CD14-positive monocyte (primary cell): Measurements from ENCODE around the gene ACER2. TPM values are rescaled to one million over a fixed set of nuclear protein-coding genes. Genes with fewer than 3 reads are reported as not detected.

Experiments
- DNase-seq, 3 donors: peaks; one replicate each; pipeline ENCODE4 v3.0.0-alpha.2; 2011 to 2022
- H2AFZ ChIP-seq: 2 replicates; pipeline ENCODE4 v1.6.0; 2012; ENCODE audit warnings: mild to moderate bottlenecking, low read depth, low read length, inconsistent platforms; ENCODE audit not compliant: insufficient read depth, poor library complexity, severe bottlenecking
- H3K27ac ChIP-seq, 2 donors: 1 replicate in 1 of 2; 2 replicates in 1 of 2; pipeline ENCODE4 v1.5.1; 2012 to 2013; ENCODE audit warnings: low read length in 2 of 2, control low read depth in 1 of 2, inconsistent platforms in 1 of 2, low read depth in 1 of 2, mild to moderate bottlenecking in 1 of 2
- H3K27me3 ChIP-seq, 2 donors: one replicate each; pipeline versions ENCODE4 v1.6.0 to v1.6.1; 2011 to 2013; ENCODE audit warnings: low read length in 2 of 2; ENCODE audit not compliant: control insufficient read depth in 2 of 2, insufficient read depth in 2 of 2
- H3K36me3 ChIP-seq, 2 donors: replicated peaks in 1 of 2; 1 replicate in 1 of 2; 2 replicates in 1 of 2; pipeline versions ENCODE4 v1.5.1 to v1.6.1; 2012 to 2013; ENCODE audit warnings: low read length in 2 of 2, control low read depth in 1 of 2, inconsistent platforms in 1 of 2, mild to moderate bottlenecking in 1 of 2; ENCODE audit not compliant: insufficient read depth in 2 of 2, control insufficient read depth in 1 of 2
- H3K4me1 ChIP-seq, 2 donors: 1 replicate in 1 of 2; 2 replicates in 1 of 2; pipeline versions ENCODE4 v1.5.1 to v1.6.1; 2012 to 2013; ENCODE audit warnings: low read length in 2 of 2, control low read depth in 1 of 2, inconsistent platforms in 1 of 2, mild to moderate bottlenecking in 1 of 2, moderate library complexity in 1 of 2; ENCODE audit not compliant: insufficient read depth in 2 of 2, control insufficient read depth in 1 of 2
- H3K4me2 ChIP-seq: replicated peaks from 2 replicates; pipeline ENCODE3; 2012; ENCODE audit warnings: low read length, moderate library complexity, mild to moderate bottlenecking; ENCODE audit not compliant: poor library complexity, severe bottlenecking; ENCODE audit errors: extremely low read depth
- H3K4me3 ChIP-seq, 3 experiments: fragments of 200-600 bp in 1 of 3; sonication (generic) in 1 of 3; replicated peaks in 1 of 3; 1 replicate in 2 of 3; 2 replicates in 1 of 3; pipeline ENCODE4 v1.5.1; 2011 to 2013; ENCODE audit warnings: low read length in 3 of 3, mild to moderate bottlenecking in 3 of 3, control low read depth in 2 of 3, low read depth in 2 of 3, inconsistent platforms in 1 of 3, moderate library complexity in 1 of 3
- H3K79me2 ChIP-seq: 2 replicates; pipeline ENCODE4 v1.6.0; 2012; ENCODE audit warnings: mild to moderate bottlenecking, control low read depth, inconsistent platforms, low read length, moderate library complexity; ENCODE audit not compliant: insufficient read depth
- H3K9ac ChIP-seq: 2 replicates; pipeline ENCODE4 v1.6.0; 2017; ENCODE audit warnings: low read length, mild to moderate bottlenecking; ENCODE audit not compliant: insufficient read depth, poor library complexity, severe bottlenecking
- H3K9me3 ChIP-seq, 2 donors: replicated peaks in 1 of 2; 1 replicate in 1 of 2; 2 replicates in 1 of 2; pipeline versions ENCODE4 v1.5.1 to v1.6.1; 2012 to 2013; ENCODE audit warnings: low read length in 2 of 2, control low read depth in 1 of 2; ENCODE audit not compliant: control insufficient read depth in 1 of 2, insufficient read depth in 1 of 2
- H4K20me1 ChIP-seq: 2 replicates; pipeline ENCODE4 v1.6.0; 2012; ENCODE audit warnings: mild to moderate bottlenecking, low read length, control low read depth, moderate library complexity; ENCODE audit not compliant: insufficient read depth
- H3K27ac Mint-ChIP-seq, 7 donors: one replicate each; pipeline ENCODE4 v1.8.0; 2020; ENCODE audit warnings: mild to moderate bottlenecking in 7 of 7, mixed read lengths in 7 of 7, moderate library complexity in 6 of 7, inconsistent platforms in 2 of 7
- H3K27me3 Mint-ChIP-seq, 3 donors: one replicate each; pipeline ENCODE4 v1.8.0; 2021 to 2022; ENCODE audit warnings: low read depth in 3 of 3, mild to moderate bottlenecking in 3 of 3, mixed read lengths in 3 of 3, moderate library complexity in 3 of 3, inconsistent platforms in 1 of 3
- H3K36me3 Mint-ChIP-seq, 2 donors: one replicate each; pipeline ENCODE4 v1.8.0; 2020; ENCODE audit warnings: mixed read lengths in 2 of 2, inconsistent platforms in 1 of 2, mild to moderate bottlenecking in 1 of 2
- H3K4me1 Mint-ChIP-seq: one replicate; pipeline ENCODE4 v1.8.0; 2020; ENCODE audit warnings: mild to moderate bottlenecking, mixed read lengths
- H3K4me3 Mint-ChIP-seq, 2 donors: one replicate each; pipeline ENCODE4 v1.8.0; 2020; ENCODE audit warnings: mild to moderate bottlenecking in 2 of 2, mixed read lengths in 2 of 2, moderate library complexity in 1 of 2
- H3K9me3 Mint-ChIP-seq, 7 donors: one replicate each; pipeline ENCODE4 v1.8.0; 2020 to 2022; ENCODE audit warnings: mixed read lengths in 7 of 7, mild to moderate bottlenecking in 6 of 7, moderate library complexity in 6 of 7, inconsistent platforms in 2 of 7
- WGBS: methylation state at CpG from one replicate; pipeline ENCODE4 v1.1.5; 2013; ENCODE audit warnings: missing lambda C conversion rate; ENCODE audit not compliant: insufficient coverage; 5-methylcytosine and 5-hydroxymethylcytosine counted together
- intact Hi-C, 2 donors: fragments of 100-400 bp; cut with micrococcal nuclease; formaldehyde crosslinking; loops; one replicate each; pipeline versions ENCODE4 v1.15.0 to v1.15.1; 2023
- polyA plus RNA-seq, 3 donors: library from polyadenylated mRNA; depleted of rRNA in 1 of 3; unstranded in 2 of 3; stranded (reverse) in 1 of 3; fragments of 300-500 nt in 2 of 3; fragments of >200 nt in 1 of 3; fragmentation: Illumina TruSeq in 2 of 3; gene quantifications; 1 replicate in 2 of 3; 2 replicates in 1 of 3; pipeline ENCODE4 v1.2.3, GENCODE V29; 2012 to 2021
- TF ChIP-seq, protein P1 (sequence below): fragments of 200-600 bp; IDR thresholded peaks from one replicate; pipeline ENCODE4 v1.8.0; 2022; ENCODE audit warnings: antibody characterized with exemption, mild to moderate bottlenecking

Gene ACER2
- polyA plus RNA-seq, 3 donors: 0.17 to 0.21 TPM; not detected in 1

- Histone ChIP-seq H3K9me3 (no peaks in the 10 kb centered on the region), H3K4me3 (peak overlapping the region in 1 of 3 experiments; percentile 43), H3K27me3 (no peaks in the 10 kb centered on the region), H3K9ac (no peak overlapping the region), H2AFZ (peak overlapping the region; percentile 39), H4K20me1 (no peaks in the 10 kb centered on the region), H3K79me2 (no peaks in the 10 kb centered on the region), H3K36me3 (no peaks in the 10 kb centered on the region), H3K4me2 (peak overlapping the region; percentile 45), H3K4me1 (peaks cover 6% of the 10 kb centered on the region in 2 donors), H3K27ac (no peak overlapping the region)
- H3K36me3 Mint-ChIP-seq: no peaks in the 10 kb centered on the region
- TF ChIP-seq, protein P1, sequence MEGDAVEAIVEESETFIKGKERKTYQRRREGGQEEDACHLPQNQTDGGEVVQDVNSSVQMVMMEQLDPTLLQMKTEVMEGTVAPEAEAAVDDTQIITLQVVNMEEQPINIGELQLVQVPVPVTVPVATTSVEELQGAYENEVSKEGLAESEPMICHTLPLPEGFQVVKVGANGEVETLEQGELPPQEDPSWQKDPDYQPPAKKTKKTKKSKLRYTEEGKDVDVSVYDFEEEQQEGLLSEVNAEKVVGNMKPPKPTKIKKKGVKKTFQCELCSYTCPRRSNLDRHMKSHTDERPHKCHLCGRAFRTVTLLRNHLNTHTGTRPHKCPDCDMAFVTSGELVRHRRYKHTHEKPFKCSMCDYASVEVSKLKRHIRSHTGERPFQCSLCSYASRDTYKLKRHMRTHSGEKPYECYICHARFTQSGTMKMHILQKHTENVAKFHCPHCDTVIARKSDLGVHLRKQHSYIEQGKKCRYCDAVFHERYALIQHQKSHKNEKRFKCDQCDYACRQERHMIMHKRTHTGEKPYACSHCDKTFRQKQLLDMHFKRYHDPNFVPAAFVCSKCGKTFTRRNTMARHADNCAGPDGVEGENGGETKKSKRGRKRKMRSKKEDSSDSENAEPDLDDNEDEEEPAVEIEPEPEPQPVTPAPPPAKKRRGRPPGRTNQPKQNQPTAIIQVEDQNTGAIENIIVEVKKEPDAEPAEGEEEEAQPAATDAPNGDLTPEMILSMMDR: peak; percentile 76
- intact Hi-C loops: no loop called here
- no peak overlapping the region for H3K27ac Mint-ChIP-seq
- DNase-seq: peak; percentile 2 to 24 (median 13)
- WGBS: 6% methylated on average over 14 of the region's 19 CpGs
- H3K4me1 Mint-ChIP-seq: peaks cover 8% of the 10 kb centered on the region
- H3K4me3 Mint-ChIP-seq: peak overlapping the region; percentile 17 to 41
- peaks cover 0 to 8% (median 4%) of the 10 kb centered on the region in 3 donors for H3K27me3 Mint-ChIP-seq
- no peaks in the 10 kb centered on the region for H3K9me3 Mint-ChIP-seq
Measured at GRCh38 chr9:19493174-19493811, 84.5 kb downstream of the ACER2 start.

DNA sequence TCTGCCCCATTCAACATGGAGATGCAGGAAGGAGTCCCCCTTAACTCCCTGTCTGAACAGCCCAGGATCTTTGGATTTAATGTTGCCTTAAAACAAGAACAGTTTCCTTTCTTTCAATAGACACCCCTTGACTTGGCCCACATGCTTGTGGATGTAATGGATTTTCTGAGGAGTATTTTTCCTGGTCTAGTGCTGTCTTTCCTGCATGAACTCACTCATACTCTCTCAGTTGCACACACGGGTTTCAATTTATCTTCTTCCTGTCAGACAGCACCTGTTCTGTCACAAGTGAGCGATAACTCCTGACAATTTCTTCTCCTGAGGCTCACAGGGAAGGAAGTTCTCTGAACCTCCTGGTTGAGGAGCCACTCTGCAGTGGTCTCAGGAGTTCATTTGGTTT lies 85.1 kb downstream of the ACER2 start:
- H3K79me2 ChIP-seq: no peaks in the 10 kb centered on the region
- WGBS: 38% methylated on average over 2 of the region's 2 CpGs
- H3K4me3 ChIP-seq: no peak overlapping the region
- H2AFZ ChIP-seq: no peak overlapping the region
- H3K36me3 Mint-ChIP-seq: no peaks in the 10 kb centered on the region
- peaks cover 0 to 8% (median 4%) of the 10 kb centered on the region in 3 donors for H3K27me3 Mint-ChIP-seq
- H3K4me3 Mint-ChIP-seq: peak overlapping the region in 1 of 2 donors; percentile 17
- H3K27ac ChIP-seq: no peak overlapping the region
- H3K4me1 ChIP-seq: peaks cover 6% of the 10 kb centered on the region in 2 donors
- H3K27me3 ChIP-seq: no peaks in the 10 kb centered on the region
- TF ChIP-seq, protein P1: no peak
- H3K4me2 ChIP-seq: no peak overlapping the region
- intact Hi-C loops: no loop called here
- no peaks in the 10 kb centered on the region for H3K9me3 Mint-ChIP-seq
- peaks cover 8% of the 10 kb centered on the region for H3K4me1 Mint-ChIP-seq
- no peaks in the 10 kb centered on the region for H4K20me1 ChIP-seq
- H3K9ac ChIP-seq: no peak overlapping the region
- no peak overlapping the region for H3K27ac Mint-ChIP-seq
- H3K36me3 ChIP-seq: no peaks in the 10 kb centered on the region
- no peak for DNase-seq
- H3K9me3 ChIP-seq: no peaks in the 10 kb centered on the region
